ENCODE measurements around the gene SNHG17. TPM values are rescaled to one million over a fixed set of nuclear protein-coding genes. Genes with fewer than 3 reads are reported as not detected.
"Not testable (repeated sequence)": the region's sequence is repeated elsewhere in the genome, so short reads cannot be mapped to it uniquely, and the experiment has no call there.

Gene SNHG17
- total and polyA plus RNA-seq, 4 donors = 17.7 to 46.2 (median 31.2) TPM

- no peaks in the 10 kb centered on the region for H3K27me3 ChIP-seq (ENCODE audit: control insufficient read depth in 1 of 2, insufficient read depth in 2 of 2, low read length in 1 of 2)
- no peaks in the 10 kb centered on the region for H3K4me1 ChIP-seq (ENCODE audit: control insufficient read depth in 1 of 2, insufficient read depth in 2 of 2, low read length in 2 of 2)
- WGBS, 2 donors = 49 to 50% methylated on average over 9 of the region's 9 CpGs
- H3K4me3 ChIP-seq (ENCODE audit: low read length in 2 of 2) = no peak overlapping the region
- no peaks in the 10 kb centered on the region for H3K9me3 ChIP-seq (ENCODE audit: control insufficient read depth, low read length)
- intact Hi-C loops (cut with DNase I) = no loop called here
- no peaks in the 10 kb centered on the region for H3K36me3 ChIP-seq (ENCODE audit: control insufficient read depth in 1 of 2, insufficient read depth in 2 of 2, low read length in 1 of 2)
- H3K27ac ChIP-seq (ENCODE audit: low read depth in 1 of 2, low read length in 2 of 2) = no peak overlapping the region
- DNase-seq = peak in 1 of 2 donors; percentile 24
- no peak for ATAC-seq (ENCODE audit: low FRiP score)
These were observed 6.8 kb upstream of the SNHG17 start for GRCh38 chr20:38441916-38442315.

DNA sequence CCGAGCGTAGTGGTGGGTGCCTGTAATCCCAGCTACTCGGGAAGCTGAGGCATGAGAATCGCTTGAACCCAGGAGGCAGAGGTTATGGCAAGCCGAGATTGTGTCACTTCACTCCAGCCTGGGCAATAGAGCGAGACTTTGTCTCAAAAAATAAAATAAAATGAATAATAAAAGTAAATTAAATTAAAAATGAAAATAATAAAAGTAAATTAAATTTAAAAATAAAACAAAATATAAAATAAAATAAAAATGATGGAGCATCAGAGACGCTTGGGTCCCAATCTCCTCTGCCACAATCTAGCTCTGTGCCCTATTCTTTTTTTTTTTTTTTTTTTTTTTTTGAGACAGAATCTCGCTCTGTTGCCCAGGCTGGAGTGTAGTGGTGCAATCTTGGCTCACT lies 6.0 kb upstream of the SNHG17 start:
- H3K9me3 ChIP-seq (ENCODE audit: control insufficient read depth, low read length); intact Hi-C loops (cut with DNase I); H3K27me3 ChIP-seq (ENCODE audit: control insufficient read depth in 1 of 2, insufficient read depth in 2 of 2, low read length in 1 of 2); H3K36me3 ChIP-seq (ENCODE audit: control insufficient read depth in 1 of 2, insufficient read depth in 2 of 2, low read length in 1 of 2); ATAC-seq (ENCODE audit: low FRiP score); H3K27ac ChIP-seq (ENCODE audit: low read depth in 1 of 2, low read length in 2 of 2); H3K4me1 ChIP-seq (ENCODE audit: control insufficient read depth in 1 of 2, insufficient read depth in 2 of 2, low read length in 2 of 2); DNase-seq; H3K4me3 ChIP-seq (ENCODE audit: low read length in 2 of 2): not testable (repeated sequence)
- WGBS, 2 donors = 92% methylated on average over 7 to 8 of the region's 8 CpGs

DNA sequence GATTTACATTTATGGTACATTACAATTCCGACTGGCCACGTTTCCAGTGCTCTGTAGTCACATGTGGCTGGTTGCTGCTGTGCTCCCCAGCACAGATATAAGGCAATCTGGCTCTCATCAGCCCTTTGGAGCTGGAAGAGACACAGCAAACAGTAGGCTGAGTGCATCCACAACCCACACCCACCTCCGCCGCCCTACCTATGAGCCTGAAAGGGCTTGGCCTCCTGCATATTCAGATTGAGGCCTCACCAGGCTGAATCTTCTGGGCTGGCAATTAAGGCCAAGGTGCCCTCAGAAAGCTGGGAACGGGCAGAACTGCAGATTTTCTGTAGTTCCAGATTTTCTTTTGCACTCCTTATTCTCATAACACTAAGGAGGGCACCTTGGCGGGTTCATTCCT lies 2.7 kb upstream of the SNHG17 start:
- Histone ChIP-seq H3K27ac (ENCODE audit: low read depth in 1 of 2, low read length in 2 of 2) (no peak overlapping the region), H3K4me3 (ENCODE audit: low read length in 2 of 2) (no peak overlapping the region), H3K36me3 (ENCODE audit: control insufficient read depth in 1 of 2, insufficient read depth in 2 of 2, low read length in 1 of 2) (peaks cover 0 to 2% of the 10 kb centered on the region in 2 donors), H3K27me3 (ENCODE audit: control insufficient read depth in 1 of 2, insufficient read depth in 2 of 2, low read length in 1 of 2) (no peaks in the 10 kb centered on the region), H3K4me1 (ENCODE audit: control insufficient read depth in 1 of 2, insufficient read depth in 2 of 2, low read length in 2 of 2) (no peaks in the 10 kb centered on the region), H3K9me3 (ENCODE audit: control insufficient read depth, low read length) (no peaks in the 10 kb centered on the region)
- intact Hi-C loops (cut with DNase I) = loop anchor here in 1 of 2 donors (10.0 kb wide), 1 partner anchor 403 kb away; the partner anchor contains the start of genes RPRD1B and TTI1
- 77 to 80% methylated on average over 6 of the region's 6 CpGs for WGBS, 2 donors
- ATAC-seq (ENCODE audit: low FRiP score) (no peak), DNase-seq (no peak)

- H3K4me3 ChIP-seq (ENCODE audit: low read length in 2 of 2) = no peak overlapping the region
- 52 to 62% methylated on average over 6 of the region's 6 CpGs for WGBS, 2 donors
- no peak for ATAC-seq (ENCODE audit: low FRiP score)
- no peak for DNase-seq
- H3K4me1 ChIP-seq (ENCODE audit: control insufficient read depth in 1 of 2, insufficient read depth in 2 of 2, low read length in 2 of 2) = no peaks in the 10 kb centered on the region
- H3K27me3 ChIP-seq (ENCODE audit: control insufficient read depth in 1 of 2, insufficient read depth in 2 of 2, low read length in 1 of 2) = no peaks in the 10 kb centered on the region
- intact Hi-C loops (cut with DNase I) = loop anchor here (1.0 to 10.0 kb wide), 2 partner anchors 11 to 401 kb away; partner anchors contain the start of genes RPRD1B (in 1 of the 2) and TTI1 (in 1 of the 2)
- H3K36me3 ChIP-seq (ENCODE audit: control insufficient read depth in 1 of 2, insufficient read depth in 2 of 2, low read length in 1 of 2) = peaks cover 0 to 5% of the 10 kb centered on the region in 2 donors
- no peaks in the 10 kb centered on the region for H3K9me3 ChIP-seq (ENCODE audit: control insufficient read depth, low read length)
- H3K27ac ChIP-seq (ENCODE audit: low read depth in 1 of 2, low read length in 2 of 2) = no peak overlapping the region
These were observed 419 bp upstream of the SNHG17 start for GRCh38 chr20:38435555-38435939.

DNA sequence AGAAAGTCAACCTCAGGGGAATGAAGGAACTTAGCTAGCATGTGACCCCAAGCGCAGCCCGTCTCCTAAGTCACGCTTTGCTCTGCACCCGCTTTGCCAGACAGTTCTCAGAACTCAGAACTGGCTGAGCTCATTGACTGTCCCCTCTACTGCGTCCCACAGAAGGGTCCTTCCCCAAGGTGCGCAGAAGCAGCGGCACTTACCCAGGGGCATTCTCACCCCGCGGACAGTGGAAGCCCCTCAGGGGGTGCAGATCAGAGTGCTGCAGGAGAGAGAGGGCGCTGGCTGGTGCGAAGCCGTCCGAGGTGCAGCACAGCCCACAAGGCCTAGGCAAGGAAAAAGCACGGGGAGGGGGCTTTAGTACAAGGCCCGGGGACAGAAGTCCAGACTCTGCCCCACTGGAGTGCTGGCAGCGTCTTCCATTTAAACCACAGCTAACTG lies 807 bp downstream of the SNHG17 start:
- ATAC-seq (ENCODE audit: low FRiP score) (peak; percentile 44), DNase-seq (peak in 1 of 2 donors; percentile 61)
- Histone ChIP-seq H3K36me3 (ENCODE audit: control insufficient read depth in 1 of 2, insufficient read depth in 2 of 2, low read length in 1 of 2) (peaks cover 0 to 10% of the 10 kb centered on the region in 2 donors), H3K27me3 (ENCODE audit: control insufficient read depth in 1 of 2, insufficient read depth in 2 of 2, low read length in 1 of 2) (no peaks in the 10 kb centered on the region), H3K4me1 (ENCODE audit: control insufficient read depth in 1 of 2, insufficient read depth in 2 of 2, low read length in 2 of 2) (no peaks in the 10 kb centered on the region), H3K27ac (ENCODE audit: low read depth in 1 of 2, low read length in 2 of 2) (peak overlapping the region in 1 of 2 donors; percentile 54), H3K9me3 (ENCODE audit: control insufficient read depth, low read length) (no peaks in the 10 kb centered on the region), H3K4me3 (ENCODE audit: low read length in 2 of 2) (peak overlapping the region; percentile 44 to 75)
- intact Hi-C loops (cut with DNase I) = loop anchor here in 1 of 2 donors (10.0 kb wide), 1 partner anchor 400 kb away; the partner anchor contains the start of genes RPRD1B and TTI1
- 7% methylated on average over 16 of the region's 16 CpGs for WGBS, 2 donors

- no peaks in the 10 kb centered on the region for H3K27me3 ChIP-seq (ENCODE audit: control insufficient read depth in 1 of 2, insufficient read depth in 2 of 2, low read length in 1 of 2)
- no peaks in the 10 kb centered on the region for H3K4me1 ChIP-seq (ENCODE audit: control insufficient read depth in 1 of 2, insufficient read depth in 2 of 2, low read length in 2 of 2)
- H3K4me3 ChIP-seq (ENCODE audit: low read length in 2 of 2) = no peak overlapping the region
- no peaks in the 10 kb centered on the region for H3K9me3 ChIP-seq (ENCODE audit: control insufficient read depth, low read length)
- WGBS, 2 donors = 91 to 93% methylated on average over 9 of the region's 9 CpGs
- peak overlapping the region in 1 of 2 donors; percentile 17 for H3K27ac ChIP-seq (ENCODE audit: low read depth in 1 of 2, low read length in 2 of 2)
- intact Hi-C loops (cut with DNase I) = loop anchor here in 1 of 2 donors (10.0 kb wide), 1 partner anchor 399 kb away; the partner anchor contains the start of genes RPRD1B and TTI1
- no peak for ATAC-seq (ENCODE audit: low FRiP score)
- DNase-seq = no peak
- peaks cover 0 to 12% of the 10 kb centered on the region in 2 donors for H3K36me3 ChIP-seq (ENCODE audit: control insufficient read depth in 1 of 2, insufficient read depth in 2 of 2, low read length in 1 of 2)
These were observed 1.7 kb downstream of the SNHG17 start for GRCh38 chr20:38433304-38433972.

DNA sequence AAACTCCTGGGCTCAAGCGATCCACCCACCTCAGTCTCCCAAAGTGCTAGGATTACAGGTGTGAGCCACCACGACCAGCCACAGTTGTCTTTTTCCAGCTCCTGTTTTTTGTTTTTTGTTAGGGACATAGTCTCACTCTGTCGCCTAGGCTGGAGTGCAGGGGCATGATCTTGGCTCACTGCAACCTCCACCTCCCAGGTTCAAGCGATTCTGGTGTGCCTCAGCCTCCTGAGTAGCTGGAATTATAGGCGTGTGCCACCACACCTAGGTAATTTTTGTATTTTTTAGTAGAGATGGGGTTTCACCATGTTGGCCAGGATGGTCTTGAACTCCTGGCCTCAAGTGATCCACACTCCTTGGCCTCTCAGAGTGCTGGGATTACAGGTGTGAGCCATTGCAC lies 2.3 kb downstream of the SNHG17 start:
- not testable (repeated sequence) for H3K4me3 ChIP-seq (ENCODE audit: low read length in 2 of 2)
- H3K36me3 ChIP-seq (ENCODE audit: control insufficient read depth in 1 of 2, insufficient read depth in 2 of 2, low read length in 1 of 2) = peaks cover 0 to 13% of the 10 kb centered on the region in 2 donors

GRCh38 chr20:38432292-38432691 lies 2.8 kb downstream of the SNHG17 start:
- Histone ChIP-seq H3K36me3 (ENCODE audit: control insufficient read depth in 1 of 2, insufficient read depth in 2 of 2, low read length in 1 of 2) (peaks cover 1 to 13% of the 10 kb centered on the region in 2 donors), H3K27me3 (ENCODE audit: control insufficient read depth in 1 of 2, insufficient read depth in 2 of 2, low read length in 1 of 2) (no peaks in the 10 kb centered on the region), H3K4me3 (ENCODE audit: low read length in 2 of 2) (no peak overlapping the region), H3K4me1 (ENCODE audit: control insufficient read depth in 1 of 2, insufficient read depth in 2 of 2, low read length in 2 of 2) (no peaks in the 10 kb centered on the region), H3K27ac (ENCODE audit: low read depth in 1 of 2, low read length in 2 of 2) (no peak overlapping the region), H3K9me3 (ENCODE audit: control insufficient read depth, low read length) (no peaks in the 10 kb centered on the region)
- WGBS, 2 donors = 97 to 99% methylated on average over 6 of the region's 6 CpGs
- no peak for ATAC-seq (ENCODE audit: low FRiP score)
- no peak for DNase-seq
- intact Hi-C loops (cut with DNase I) = loop anchor here in 1 of 2 donors (10.0 kb wide), 1 partner anchor 397 kb away; the partner anchor contains the start of genes RPRD1B and TTI1

More for the DNA sequence above, 2.3 kb downstream of the SNHG17 start:
- H3K4me1 ChIP-seq (ENCODE audit: control insufficient read depth in 1 of 2, insufficient read depth in 2 of 2, low read length in 2 of 2); H3K27ac ChIP-seq (ENCODE audit: low read depth in 1 of 2, low read length in 2 of 2); DNase-seq; H3K27me3 ChIP-seq (ENCODE audit: control insufficient read depth in 1 of 2, insufficient read depth in 2 of 2, low read length in 1 of 2); H3K9me3 ChIP-seq (ENCODE audit: control insufficient read depth, low read length); ATAC-seq (ENCODE audit: low FRiP score): not testable (repeated sequence)
- intact Hi-C loops (cut with DNase I) = loop anchor here in 1 of 2 donors (10.0 kb wide), 1 partner anchor 398 kb away; the partner anchor contains the start of genes RPRD1B and TTI1
- WGBS, 2 donors = 96 to 99% methylated on average over 5 of the region's 5 CpGs

All from aorta (tissue), 5 donors.